Measurements from ENCODE around the gene EDC3. TPM values are rescaled to one million over a fixed set of nuclear protein-coding genes. Genes with fewer than 3 reads are reported as not detected.
"Not testable (repeated sequence)": the region's sequence is repeated elsewhere in the genome, so short reads cannot be mapped to it uniquely, and the experiment has no call there.

EDC3 gene
- total RNA-seq, 1 experiment from 2014 or later, result 22.1 TPM

GRCh38 chr15:74664028-74664616 is 31.7 kb downstream of the EDC3 start:
- DNase-seq, result peak; percentile 73

GRCh38 chr15:74663303-74664027 is 32.4 kb downstream of the EDC3 start:
- peaks cover 12% of the 10 kb centered on the region for H3K36me3 ChIP-seq
- no peak for DNase-seq

More at GRCh38 chr15:74664028-74664616, 31.7 kb downstream of the EDC3 start:
- Histone ChIP-seq H3K4me3 (no peak overlapping the region), H3K9me3 (no peaks in the 10 kb centered on the region), H3K36me3 (peaks cover 12% of the 10 kb centered on the region), H3K27me3 (no peaks in the 10 kb centered on the region)

GRCh38 chr15:74662064-74662860 is 33.6 kb downstream of the EDC3 start:
- no peaks in the 10 kb centered on the region for H3K9me3 ChIP-seq
- no peak for DNase-seq
- H3K36me3 ChIP-seq, result peaks cover 4% of the 10 kb centered on the region
- no peak overlapping the region for H3K4me3 ChIP-seq
- no peaks in the 10 kb centered on the region for H3K27me3 ChIP-seq

More at GRCh38 chr15:74663303-74664027, 32.4 kb downstream of the EDC3 start:
- Histone ChIP-seq H3K9me3 (no peaks in the 10 kb centered on the region), H3K27me3 (no peaks in the 10 kb centered on the region), H3K4me3 (no peak overlapping the region)

- H3K27me3 ChIP-seq, DNase-seq, H3K4me3 ChIP-seq, H3K9me3 ChIP-seq, H3K36me3 ChIP-seq: not testable (repeated sequence)
These were observed 34.5 kb downstream of the EDC3 start for GRCh38 chr15:74661280-74661679.

- H3K27me3 ChIP-seq, result no peaks in the 10 kb centered on the region
- DNase-seq, result peak; percentile 11
These were observed 38.0 kb downstream of the EDC3 start for GRCh38 chr15:74657846-74658245.

GRCh38 chr15:74656935-74657535 is 38.8 kb downstream of the EDC3 start:
- no peak for DNase-seq
- Histone ChIP-seq H3K27me3 (no peaks in the 10 kb centered on the region), H3K4me3 (no peak overlapping the region), H3K9me3 (no peaks in the 10 kb centered on the region), H3K36me3 (peaks cover 18% of the 10 kb centered on the region)

More at GRCh38 chr15:74657846-74658245, 38.0 kb downstream of the EDC3 start:
- Histone ChIP-seq H3K4me3 (no peak overlapping the region), H3K9me3 (no peaks in the 10 kb centered on the region), H3K36me3 (peaks cover 15% of the 10 kb centered on the region)

GRCh38 chr15:74655424-74655823 is 40.4 kb downstream of the EDC3 start:
- H3K9me3 ChIP-seq, result no peaks in the 10 kb centered on the region

GRCh38 chr15:74653426-74654102 is 42.3 kb downstream of the EDC3 start:
- Histone ChIP-seq H3K27me3 (no peaks in the 10 kb centered on the region), H3K9me3 (no peaks in the 10 kb centered on the region), H3K36me3 (peaks cover 26% of the 10 kb centered on the region), H3K4me3 (no peak overlapping the region)
- peak; percentile 71 for DNase-seq

More at GRCh38 chr15:74655424-74655823, 40.4 kb downstream of the EDC3 start:
- Histone ChIP-seq H3K4me3 (no peak overlapping the region), H3K36me3 (peaks cover 20% of the 10 kb centered on the region), H3K27me3 (no peaks in the 10 kb centered on the region)
- peak; percentile 59 for DNase-seq

- Histone ChIP-seq H3K4me3 (no peak overlapping the region), H3K9me3 (no peaks in the 10 kb centered on the region), H3K27me3 (no peaks in the 10 kb centered on the region), H3K36me3 (peaks cover 31% of the 10 kb centered on the region)
- peak; percentile 38 for DNase-seq
These were observed 44.5 kb downstream of the EDC3 start for GRCh38 chr15:74651242-74651741.

GRCh38 chr15:74648051-74648842 is 47.6 kb downstream of the EDC3 start:
- Histone ChIP-seq H3K27me3 (no peaks in the 10 kb centered on the region), H3K4me3 (no peak overlapping the region), H3K9me3 (no peaks in the 10 kb centered on the region), H3K36me3 (peaks cover 25% of the 10 kb centered on the region)
- DNase-seq, result no peak

- DNase-seq, result no peak
- H3K9me3 ChIP-seq, result no peaks in the 10 kb centered on the region
- no peaks in the 10 kb centered on the region for H3K27me3 ChIP-seq
- no peak overlapping the region for H3K4me3 ChIP-seq
- peaks cover 29% of the 10 kb centered on the region for H3K36me3 ChIP-seq
These were observed 49.3 kb downstream of the EDC3 start for GRCh38 chr15:74646480-74646879.

- no peaks in the 10 kb centered on the region for H3K9me3 ChIP-seq
- DNase-seq, result no peak
- H3K4me3 ChIP-seq, result no peak overlapping the region
- peaks cover 30% of the 10 kb centered on the region for H3K36me3 ChIP-seq
- no peaks in the 10 kb centered on the region for H3K27me3 ChIP-seq
These were observed 52.1 kb downstream of the EDC3 start for GRCh38 chr15:74643665-74644204.

- Histone ChIP-seq H3K4me3 (no peak overlapping the region), H3K9me3 (no peaks in the 10 kb centered on the region), H3K36me3 (peaks cover 30% of the 10 kb centered on the region), H3K27me3 (no peaks in the 10 kb centered on the region)
- peak; percentile 42 for DNase-seq
These were observed 52.8 kb downstream of the EDC3 start for GRCh38 chr15:74642734-74643664.

- H3K36me3 ChIP-seq, result peaks cover 28% of the 10 kb centered on the region
- no peak for DNase-seq
- H3K9me3 ChIP-seq, result no peaks in the 10 kb centered on the region
- no peak overlapping the region for H3K4me3 ChIP-seq
- no peaks in the 10 kb centered on the region for H3K27me3 ChIP-seq
These were observed 53.5 kb downstream of the EDC3 start for GRCh38 chr15:74642348-74642733.

Measured in MG63 (cell line).